Ovary (tissue), 3 donors: ENCODE results near the gene TBL2.

Experiments used
- EP300 ChIP-seq: sonication (generic); formaldehyde crosslinking; IDR thresholded peaks from one replicate; pipeline ENCODE4 v1.6.1; 2017; ENCODE audit warnings: antibody characterized with exemption
- POLR2A ChIP-seq: fragments of 450-650 bp; IDR thresholded peaks from one replicate; pipeline ENCODE4 v1.6.1; 2017; ENCODE audit warnings: antibody characterized with exemption, mild to moderate bottlenecking, moderate library complexity
- TF ChIP-seq, protein P1 (sequence below), 3 donors: fragments of 450-650 bp in 2 of 3; fragments of 200-600 bp in 1 of 3; IDR thresholded peaks; one replicate each; pipeline versions ENCODE4 v1.5.1 to v1.8.0; 2016 to 2022; ENCODE audit warnings: antibody characterized with exemption in 3 of 3, mild to moderate bottlenecking in 1 of 3
- donor health status: DM: no; HTN: no; CAD: no.

DNA sequence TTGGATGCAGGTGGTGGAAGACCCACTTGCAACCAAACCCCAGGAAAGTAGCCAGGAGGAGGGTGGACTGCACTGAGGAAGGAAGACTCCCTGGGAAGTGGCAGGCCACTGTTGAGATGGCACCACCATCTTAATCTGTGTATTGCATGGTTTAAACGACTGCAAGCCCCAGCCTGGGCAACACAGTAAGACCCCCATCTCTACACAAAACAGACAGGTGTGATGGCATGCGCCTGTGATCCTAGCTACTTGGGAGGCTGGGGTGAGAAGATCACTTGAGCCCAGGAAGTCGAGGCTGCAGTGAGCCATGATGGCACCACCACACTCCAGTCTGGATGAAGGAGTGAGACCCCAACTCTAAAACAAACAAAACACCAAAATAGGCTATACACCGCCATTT is 11.2 kb downstream of the TBL2 start:
- TF ChIP-seq, protein P1, sequence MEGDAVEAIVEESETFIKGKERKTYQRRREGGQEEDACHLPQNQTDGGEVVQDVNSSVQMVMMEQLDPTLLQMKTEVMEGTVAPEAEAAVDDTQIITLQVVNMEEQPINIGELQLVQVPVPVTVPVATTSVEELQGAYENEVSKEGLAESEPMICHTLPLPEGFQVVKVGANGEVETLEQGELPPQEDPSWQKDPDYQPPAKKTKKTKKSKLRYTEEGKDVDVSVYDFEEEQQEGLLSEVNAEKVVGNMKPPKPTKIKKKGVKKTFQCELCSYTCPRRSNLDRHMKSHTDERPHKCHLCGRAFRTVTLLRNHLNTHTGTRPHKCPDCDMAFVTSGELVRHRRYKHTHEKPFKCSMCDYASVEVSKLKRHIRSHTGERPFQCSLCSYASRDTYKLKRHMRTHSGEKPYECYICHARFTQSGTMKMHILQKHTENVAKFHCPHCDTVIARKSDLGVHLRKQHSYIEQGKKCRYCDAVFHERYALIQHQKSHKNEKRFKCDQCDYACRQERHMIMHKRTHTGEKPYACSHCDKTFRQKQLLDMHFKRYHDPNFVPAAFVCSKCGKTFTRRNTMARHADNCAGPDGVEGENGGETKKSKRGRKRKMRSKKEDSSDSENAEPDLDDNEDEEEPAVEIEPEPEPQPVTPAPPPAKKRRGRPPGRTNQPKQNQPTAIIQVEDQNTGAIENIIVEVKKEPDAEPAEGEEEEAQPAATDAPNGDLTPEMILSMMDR (IDR thresholded peaks at IDR 0.05): no peak
- no peak for TF ChIP-seq EP300
- TF ChIP-seq POLR2A: no peak
